Hepatocyte (in vitro differentiated cells): ENCODE results near the gene PRDM11. TPM values are rescaled to one million over a fixed set of nuclear protein-coding genes. Genes with fewer than 3 reads are reported as not detected.

Source experiments
- DNase-seq: peaks from one replicate; pipeline ENCODE4 v3.0.0-alpha.2; 2016; ENCODE audit warnings: low spot score
- H2AFZ ChIP-seq: fragments of 200-600 bp; sonication (generic); 2 replicates; pipeline ENCODE4 v1.6.0; 2016; ENCODE audit warnings: antibody characterized with exemption, mild to moderate bottlenecking
- H3K27ac ChIP-seq: fragments of 200-600 bp; sonication (generic); 2 replicates; pipeline ENCODE4 v1.5.1; 2016; ENCODE audit warnings: mild to moderate bottlenecking
- H3K27me3 ChIP-seq: fragments of 200-600 bp; sonication (generic); 2 replicates; pipeline ENCODE4 v1.6.1; 2016
- H3K36me3 ChIP-seq: fragments of 200-600 bp; sonication (generic); replicated peaks from 2 replicates; pipeline ENCODE4 v1.5.1; 2016; ENCODE audit warnings: low read depth; ENCODE audit not compliant: insufficient read depth
- H3K4me1 ChIP-seq: fragments of 200-600 bp; sonication (generic); 2 replicates; pipeline ENCODE4 v1.5.1; 2016; ENCODE audit warnings: mild to moderate bottlenecking, moderate library complexity; ENCODE audit not compliant: insufficient read depth
- H3K4me2 ChIP-seq: fragments of 200-600 bp; sonication (generic); 2 replicates; pipeline ENCODE4 v1.6.0; 2016
- H3K4me3 ChIP-seq: fragments of 200-600 bp; sonication (generic); 2 replicates; pipeline ENCODE4 v1.5.1; 2016; ENCODE audit warnings: mild to moderate bottlenecking
- H3K79me2 ChIP-seq: fragments of 200-600 bp; sonication (generic); 2 replicates; pipeline ENCODE4 v1.6.0; 2017; ENCODE audit warnings: mild to moderate bottlenecking
- H3K9me2 ChIP-seq: fragments of 200-600 bp; sonication (generic); replicated peaks from 2 replicates; pipeline ENCODE4 v1.6.0; 2017; ENCODE audit warnings: mild to moderate bottlenecking; ENCODE audit not compliant: insufficient read depth
- H3K9me3 ChIP-seq: fragments of 200-600 bp; sonication (generic); 2 replicates; pipeline ENCODE4 v1.5.1; 2016; ENCODE audit warnings: low read depth, mild to moderate bottlenecking
- H4K20me1 ChIP-seq: fragments of 200-600 bp; sonication (generic); 2 replicates; pipeline ENCODE4 v1.6.0; 2016; ENCODE audit warnings: mild to moderate bottlenecking; ENCODE audit not compliant: insufficient read depth, poor library complexity, severe bottlenecking
- EZH2 ChIP-seq: fragments of 200-600 bp; sonication (generic); IDR thresholded peaks from 2 replicates; pipeline ENCODE4 v1.6.1; 2016; ENCODE audit warnings: antibody characterized with exemption, mild to moderate bottlenecking, borderline replicate concordance
- EZH2phosphoT487 ChIP-seq: fragments of 200-600 bp; sonication (generic); IDR thresholded peaks from one replicate; pipeline ENCODE4 v1.6.1; 2018; ENCODE audit warnings: antibody characterized with exemption, mild to moderate bottlenecking, low read depth, moderate library complexity; ENCODE audit not compliant: unreplicated experiment, severe bottlenecking
- WGBS: methylation state at CpG from one replicate; pipeline ENCODE4 v1.1.6; 2016; ENCODE audit warnings: low lambda C conversion rate; ENCODE audit errors: missing lambda C conversion rate; 5-methylcytosine and 5-hydroxymethylcytosine counted together
- polyA plus RNA-seq: library from polyadenylated mRNA; unstranded; fragments of >200 nt; fragmentation: Nextera tagmentation; extraction: Ambion mirVana; gene quantifications from 2 replicates; pipeline ENCODE4 v1.2.1, GENCODE V29; 2016
- total RNA-seq: library from RNA; depleted of rRNA; stranded (reverse); fragments of >200 nt; gene quantifications from 2 replicates; pipeline ENCODE4 v1.2.3, GENCODE V29; 2014
- TF ChIP-seq, protein P1 (sequence below): fragments of 200-600 bp; sonication (generic); IDR thresholded peaks from 2 replicates; pipeline ENCODE4 v1.5.1; 2016; ENCODE audit warnings: antibody characterized with exemption, mild to moderate bottlenecking; ENCODE audit not compliant: poor library complexity

The PRDM11 gene
- total and polyA plus RNA-seq, 2 experiments from 2014 or later: 11.2 to 15.0 TPM

DNA sequence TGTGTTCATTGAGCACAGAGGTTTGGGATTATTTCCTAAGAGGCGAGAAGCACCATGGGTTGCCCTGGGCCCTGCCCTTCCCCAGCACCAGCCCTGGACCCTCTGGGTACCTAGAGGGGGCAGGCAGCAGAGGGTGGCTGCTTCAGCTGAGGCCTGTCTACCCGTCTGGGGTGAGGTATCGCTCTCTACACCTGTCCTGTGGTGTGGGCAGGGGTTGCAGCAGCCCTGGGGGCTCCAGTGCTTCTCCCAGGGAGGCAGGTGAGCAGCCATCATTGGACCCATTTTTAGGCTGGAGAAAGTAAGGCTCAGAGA lies 15.6 kb downstream of the PRDM11 start:
- H3K4me1 ChIP-seq: peaks cover 32% of the 10 kb centered on the region
- H3K27me3 ChIP-seq: no peaks in the 10 kb centered on the region
- 98% methylated on average over 3 of the region's 3 CpGs for WGBS
- no peak overlapping the region for H3K4me2 ChIP-seq
- no peak overlapping the region for H3K4me3 ChIP-seq
- no peaks in the 10 kb centered on the region for H3K36me3 ChIP-seq
- H3K79me2 ChIP-seq: peaks cover 86% of the 10 kb centered on the region
- H3K27ac ChIP-seq: no peak overlapping the region
- H4K20me1 ChIP-seq: peaks cover 8% of the 10 kb centered on the region
- no peak for DNase-seq
- TF ChIP-seq EZH2phosphoT487 (no peak), EZH2 (no peak)
- H3K9me2 ChIP-seq: no peaks in the 10 kb centered on the region
- no peaks in the 10 kb centered on the region for H3K9me3 ChIP-seq
- H2AFZ ChIP-seq: no peak overlapping the region

DNA sequence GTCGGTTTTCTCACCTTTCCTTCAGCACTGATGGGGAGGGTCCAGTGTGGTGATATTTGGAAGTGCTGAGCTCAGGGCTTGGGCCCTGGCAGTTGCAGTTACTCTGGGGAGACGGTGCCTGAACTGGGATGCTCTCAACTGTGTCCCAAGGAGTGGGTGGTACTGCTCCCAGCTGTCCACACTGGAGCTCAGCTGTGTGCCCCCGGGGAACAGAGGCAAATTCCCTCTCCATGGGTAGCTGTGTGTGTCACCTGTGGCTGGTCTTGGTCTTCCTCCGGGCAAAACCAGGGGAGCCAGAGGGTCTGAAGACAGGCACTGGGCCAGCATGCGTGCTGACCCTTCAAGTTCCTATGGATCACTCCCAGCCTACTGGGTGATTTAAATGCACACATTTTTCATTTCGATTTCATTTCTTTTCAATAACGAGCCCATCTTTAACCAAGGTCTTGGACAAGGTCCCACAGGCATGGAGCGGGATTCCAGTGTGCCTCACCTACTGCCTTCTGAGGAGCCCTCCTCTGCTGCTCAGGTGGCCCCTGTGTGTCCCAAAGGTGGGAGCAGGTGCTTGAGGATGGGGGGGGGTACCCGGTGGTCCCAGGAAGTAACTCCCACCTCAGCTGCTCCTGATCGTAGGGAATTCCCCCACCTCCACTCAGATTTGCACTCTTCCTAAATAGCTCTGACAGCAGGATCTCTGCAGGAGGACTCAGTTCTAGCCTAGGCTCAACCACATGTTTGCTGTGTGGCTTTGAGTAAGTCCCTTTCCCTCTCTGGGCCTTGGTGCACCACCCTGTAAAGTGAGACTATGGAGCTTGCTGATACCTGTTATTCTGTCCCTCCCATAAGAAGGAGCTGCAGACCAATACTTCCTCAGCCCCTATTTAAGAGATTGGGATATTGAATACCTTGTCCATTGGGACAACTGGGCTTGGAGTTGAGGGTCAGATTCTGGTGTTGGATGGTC lies 16.8 kb downstream of the PRDM11 start:
- no peaks in the 10 kb centered on the region for H3K27me3 ChIP-seq
- no peaks in the 10 kb centered on the region for H3K9me2 ChIP-seq
- no peaks in the 10 kb centered on the region for H3K9me3 ChIP-seq
- 92% methylated on average over 10 of the region's 10 CpGs for WGBS
- H2AFZ ChIP-seq: no peak overlapping the region
- no peak for TF ChIP-seq EZH2phosphoT487
- no peak for TF ChIP-seq EZH2
- TF ChIP-seq, protein P1, sequence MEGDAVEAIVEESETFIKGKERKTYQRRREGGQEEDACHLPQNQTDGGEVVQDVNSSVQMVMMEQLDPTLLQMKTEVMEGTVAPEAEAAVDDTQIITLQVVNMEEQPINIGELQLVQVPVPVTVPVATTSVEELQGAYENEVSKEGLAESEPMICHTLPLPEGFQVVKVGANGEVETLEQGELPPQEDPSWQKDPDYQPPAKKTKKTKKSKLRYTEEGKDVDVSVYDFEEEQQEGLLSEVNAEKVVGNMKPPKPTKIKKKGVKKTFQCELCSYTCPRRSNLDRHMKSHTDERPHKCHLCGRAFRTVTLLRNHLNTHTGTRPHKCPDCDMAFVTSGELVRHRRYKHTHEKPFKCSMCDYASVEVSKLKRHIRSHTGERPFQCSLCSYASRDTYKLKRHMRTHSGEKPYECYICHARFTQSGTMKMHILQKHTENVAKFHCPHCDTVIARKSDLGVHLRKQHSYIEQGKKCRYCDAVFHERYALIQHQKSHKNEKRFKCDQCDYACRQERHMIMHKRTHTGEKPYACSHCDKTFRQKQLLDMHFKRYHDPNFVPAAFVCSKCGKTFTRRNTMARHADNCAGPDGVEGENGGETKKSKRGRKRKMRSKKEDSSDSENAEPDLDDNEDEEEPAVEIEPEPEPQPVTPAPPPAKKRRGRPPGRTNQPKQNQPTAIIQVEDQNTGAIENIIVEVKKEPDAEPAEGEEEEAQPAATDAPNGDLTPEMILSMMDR: no peak
- DNase-seq: no peak
- peaks cover 79% of the 10 kb centered on the region for H3K79me2 ChIP-seq
- no peak overlapping the region for H3K27ac ChIP-seq
- H3K4me2 ChIP-seq: no peak overlapping the region
- H3K36me3 ChIP-seq: no peaks in the 10 kb centered on the region
- H3K4me3 ChIP-seq: no peak overlapping the region
- H4K20me1 ChIP-seq: peaks cover 8% of the 10 kb centered on the region
- H3K4me1 ChIP-seq: peaks cover 21% of the 10 kb centered on the region

DNA sequence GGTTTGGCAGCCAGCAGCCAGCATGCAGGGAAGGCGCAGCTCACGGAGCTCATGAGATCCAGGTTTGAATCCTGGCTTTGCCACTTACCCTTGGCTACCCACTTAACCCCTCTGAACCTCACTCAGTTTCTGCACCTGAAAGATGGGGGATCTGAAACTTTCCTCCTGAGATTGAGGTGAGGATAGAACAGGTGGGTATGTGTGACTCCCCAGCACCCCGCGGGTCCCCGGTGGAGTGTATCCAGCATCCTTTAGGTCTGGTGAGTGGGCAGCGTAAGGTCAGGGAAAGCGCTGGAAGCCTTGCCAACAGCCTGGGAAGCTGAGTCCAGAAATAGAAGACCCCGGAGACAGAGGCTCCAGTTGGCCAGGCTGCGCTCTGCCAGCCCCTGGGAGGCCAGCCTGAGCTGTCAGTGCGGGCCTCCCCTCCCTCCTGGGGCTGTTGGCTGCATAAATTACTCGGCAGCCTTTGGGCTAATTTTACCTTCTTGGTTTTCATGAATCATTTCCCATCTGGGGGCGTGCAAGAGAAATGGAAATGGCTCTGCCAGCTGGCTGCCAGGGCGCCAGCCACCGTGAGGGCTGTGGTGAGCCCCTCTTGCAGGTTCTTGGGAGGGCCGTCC lies 17.6 kb downstream of the PRDM11 start:
- Histone ChIP-seq H3K4me3 (no peak overlapping the region), H4K20me1 (peaks cover 8% of the 10 kb centered on the region), H3K4me1 (peaks cover 12% of the 10 kb centered on the region), H3K27me3 (no peaks in the 10 kb centered on the region), H3K4me2 (no peak overlapping the region), H3K9me3 (no peaks in the 10 kb centered on the region), H3K27ac (no peak overlapping the region), H2AFZ (no peak overlapping the region), H3K36me3 (no peaks in the 10 kb centered on the region), H3K9me2 (no peaks in the 10 kb centered on the region), H3K79me2 (peaks cover 72% of the 10 kb centered on the region)
- 97% methylated on average over 15 of the region's 15 CpGs for WGBS
- no peak for DNase-seq
- TF ChIP-seq EZH2phosphoT487 (no peak), EZH2 (no peak)
- TF ChIP-seq, protein P1: no peak

DNA sequence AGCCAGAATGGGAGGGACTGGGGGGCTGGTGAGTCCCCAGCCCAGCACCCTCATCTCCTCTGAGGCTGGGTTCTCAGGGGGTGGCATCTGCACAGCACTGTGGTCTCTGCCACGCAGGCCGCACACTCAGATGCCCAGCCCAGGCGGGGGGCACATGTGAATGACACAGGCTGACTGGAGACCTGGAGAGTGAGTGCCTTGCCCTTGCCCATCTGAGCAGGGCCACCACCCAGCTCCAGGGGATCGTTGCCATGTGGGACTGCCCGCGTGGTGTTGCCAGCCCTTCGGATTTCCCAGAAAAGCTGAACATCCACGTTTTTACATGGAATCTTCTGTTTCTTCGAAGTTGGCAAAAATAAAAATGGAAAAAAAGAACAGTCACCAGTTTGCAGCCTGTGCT lies 18.9 kb downstream of the PRDM11 start:
- H2AFZ ChIP-seq: no peak overlapping the region
- no peak overlapping the region for H3K4me3 ChIP-seq
- H4K20me1 ChIP-seq: peaks cover 8% of the 10 kb centered on the region
- H3K36me3 ChIP-seq: no peaks in the 10 kb centered on the region
- no peaks in the 10 kb centered on the region for H3K9me2 ChIP-seq
- 95% methylated on average over 9 of the region's 9 CpGs for WGBS
- H3K4me1 ChIP-seq: peaks cover 6% of the 10 kb centered on the region
- TF ChIP-seq, protein P1: no peak
- no peak for TF ChIP-seq EZH2phosphoT487
- no peak for TF ChIP-seq EZH2
- no peaks in the 10 kb centered on the region for H3K9me3 ChIP-seq
- H3K27ac ChIP-seq: no peak overlapping the region
- no peak for DNase-seq
- H3K4me2 ChIP-seq: no peak overlapping the region
- H3K27me3 ChIP-seq: no peaks in the 10 kb centered on the region
- H3K79me2 ChIP-seq: peaks cover 68% of the 10 kb centered on the region
